Suprapubic skin (tissue), 4 donors: ENCODE data around the gene CAB39L.

ENCODE experiments used
- CTCF ChIP-seq, 2 donors: fragments of 200-600 bp in 1 of 2; fragments of 450-650 bp in 1 of 2; sonication (generic) in 1 of 2; IDR thresholded peaks; one replicate each; pipeline ENCODE4 v1.5.1; 2016 to 2019; ENCODE audit warnings: antibody characterized with exemption in 2 of 2, mild to moderate bottlenecking in 1 of 2, moderate library complexity in 1 of 2
- EP300 ChIP-seq: sonication (generic); formaldehyde crosslinking; IDR thresholded peaks from one replicate; pipeline ENCODE4 v1.6.1; 2017; ENCODE audit warnings: antibody characterized with exemption
- POLR2A ChIP-seq, 2 donors: fragments of 450-650 bp; IDR thresholded peaks; one replicate each; pipeline ENCODE4 v1.6.1; 2017; ENCODE audit warnings: antibody characterized with exemption in 2 of 2, mild to moderate bottlenecking in 2 of 2, moderate library complexity in 2 of 2
- POLR2AphosphoS5 ChIP-seq, 3 donors: sonication (generic); formaldehyde crosslinking; IDR thresholded peaks; one replicate each; pipeline ENCODE4 v1.6.1; 2017; ENCODE audit warnings: antibody characterized with exemption in 3 of 3

GRCh38 chr13:49356223-49356622 is 87.6 kb downstream of the CAB39L start:
- TF ChIP-seq CTCF (IDR thresholded peaks at IDR 0.05) (no peak), POLR2AphosphoS5 (IDR thresholded peaks at IDR 0.05) (no peak), POLR2A (IDR thresholded peaks at IDR 0.05) (no peak), EP300 (no peak)
